Measurements from ENCODE around the gene IQCC.

The IQCC gene

DNA sequence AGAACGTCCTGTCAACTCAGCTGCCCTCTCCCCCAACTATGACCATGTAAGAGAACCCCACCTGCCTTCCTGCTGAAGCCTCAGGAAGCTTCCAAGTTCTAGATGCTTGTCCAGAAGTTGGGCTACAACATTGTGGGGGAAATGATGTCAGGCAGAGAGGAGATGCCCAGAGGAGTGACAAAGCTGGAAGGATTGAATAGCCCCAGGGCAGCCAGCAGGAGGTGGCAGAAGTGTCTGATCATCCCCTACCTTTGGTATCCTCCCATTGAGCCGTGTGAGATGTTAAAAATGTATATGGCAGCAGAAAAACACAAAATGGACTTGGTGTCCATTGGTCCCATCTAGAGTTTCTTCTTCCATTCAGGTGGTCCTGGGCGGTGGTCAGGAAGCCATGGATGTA, 23.3 kb downstream of the IQCC start:
- Histone ChIP-seq H3K9me3 (ENCODE audit: insufficient read depth, low read length) (no peaks in the 10 kb centered on the region), H3K4me1 (ENCODE audit: low read length) (no peaks in the 10 kb centered on the region), H3K4me3 (ENCODE audit: low read length) (no peak overlapping the region), H3K4me2 (ENCODE audit: low read length) (no peak overlapping the region), H4K20me1 (ENCODE audit: insufficient read depth, low read length) (no peaks in the 10 kb centered on the region), H3K27ac (ENCODE audit: low read length) (no peak overlapping the region), H3K79me2 (ENCODE audit: low read length) (peaks cover 6% of the 10 kb centered on the region), H3K36me3 (replicated peaks; ENCODE audit: low read depth, low read length) (peaks cover 11% of the 10 kb centered on the region), H3K27me3 (ENCODE audit: low read depth, low read length) (no peaks in the 10 kb centered on the region), H3K9ac (ENCODE audit: low read length) (no peak overlapping the region), H2AFZ (ENCODE audit: low read depth, low read length) (no peak overlapping the region)
- TF ChIP-seq EZH2phosphoT487 (IDR thresholded peaks at IDR 0.05; ENCODE audit: low read depth): no peak
- TF ChIP-seq CTCF (IDR thresholded peaks at IDR 0.05; ENCODE audit: low read depth, low read length): no peak

- no peak overlapping the region for H3K27ac ChIP-seq (ENCODE audit: low read length)
- H4K20me1 ChIP-seq (ENCODE audit: insufficient read depth, low read length): no peaks in the 10 kb centered on the region
- no peaks in the 10 kb centered on the region for H3K9me3 ChIP-seq (ENCODE audit: insufficient read depth, low read length)
- H3K4me1 ChIP-seq (ENCODE audit: low read length): no peaks in the 10 kb centered on the region
- H3K4me3 ChIP-seq (ENCODE audit: low read length): no peak overlapping the region
- no peak overlapping the region for H2AFZ ChIP-seq (ENCODE audit: low read depth, low read length)
- H3K36me3 ChIP-seq (replicated peaks; ENCODE audit: low read depth, low read length): peaks cover 11% of the 10 kb centered on the region
- H3K79me2 ChIP-seq (ENCODE audit: low read length): no peaks in the 10 kb centered on the region
- no peak overlapping the region for H3K9ac ChIP-seq (ENCODE audit: low read length)
- no peak overlapping the region for H3K4me2 ChIP-seq (ENCODE audit: low read length)
- no peaks in the 10 kb centered on the region for H3K27me3 ChIP-seq (ENCODE audit: low read depth, low read length)
- TF ChIP-seq CTCF (IDR thresholded peaks at IDR 0.05; ENCODE audit: low read depth, low read length): no peak
These were observed 26.5 kb downstream of the IQCC start for GRCh38 chr1:32231843-32232432.

- Histone ChIP-seq H3K27ac (ENCODE audit: low read length) (no peak overlapping the region), H3K9me3 (ENCODE audit: insufficient read depth, low read length) (no peaks in the 10 kb centered on the region), H3K36me3 (replicated peaks; ENCODE audit: low read depth, low read length) (peaks cover 9% of the 10 kb centered on the region)
These were observed 27.3 kb downstream of the IQCC start for GRCh38 chr1:32232558-32233304.

More at GRCh38 chr1:32232558-32233304, 27.3 kb downstream of the IQCC start:
- Histone ChIP-seq H4K20me1 (ENCODE audit: insufficient read depth, low read length) (no peaks in the 10 kb centered on the region), H2AFZ (ENCODE audit: low read depth, low read length) (no peak overlapping the region), H3K79me2 (ENCODE audit: low read length) (no peaks in the 10 kb centered on the region), H3K27me3 (ENCODE audit: low read depth, low read length) (no peaks in the 10 kb centered on the region), H3K4me3 (ENCODE audit: low read length) (no peak overlapping the region), H3K9ac (ENCODE audit: low read length) (no peak overlapping the region), H3K4me1 (ENCODE audit: low read length) (no peaks in the 10 kb centered on the region), H3K4me2 (ENCODE audit: low read length) (no peak overlapping the region)
- TF ChIP-seq EZH2phosphoT487 (IDR thresholded peaks at IDR 0.05; ENCODE audit: low read depth) (no peak), CTCF (IDR thresholded peaks at IDR 0.05; ENCODE audit: low read depth, low read length) (no peak)
